Loucy (cell line): ENCODE data around the gene RNPEPL1.

Experiments
- H2AFZ ChIP-seq: fragments of 200-600 bp; sonication (generic); 2 replicates; pipeline ENCODE4 v1.6.0; 2016; ENCODE audit warnings: antibody characterized with exemption, mild to moderate bottlenecking, low read length, moderate library complexity
- H3F3A ChIP-seq: fragments of 200-600 bp; 2 replicates; pipeline ENCODE4 v1.6.0; 2016; ENCODE audit warnings: antibody characterized with exemption, low read depth, mild to moderate bottlenecking
- H3K27me3 ChIP-seq: fragments of 200-600 bp; sonication (generic); 2 replicates; pipeline ENCODE4 v1.6.1; 2014; ENCODE audit warnings: low read length, mild to moderate bottlenecking; ENCODE audit not compliant: insufficient read depth, poor library complexity, severe bottlenecking
- H3K36me3 ChIP-seq: fragments of 200-600 bp; sonication (generic); 2 replicates; pipeline ENCODE4 v1.6.1; 2016; ENCODE audit warnings: low read length; ENCODE audit not compliant: insufficient read depth
- H3K4me1 ChIP-seq: fragments of 200-600 bp; sonication (generic); 2 replicates; pipeline ENCODE4 v1.5.1; 2014; ENCODE audit warnings: low read length, mild to moderate bottlenecking; ENCODE audit not compliant: insufficient read depth, poor library complexity, severe bottlenecking
- H3K4me2 ChIP-seq: fragments of 200-600 bp; sonication (generic); 2 replicates; pipeline ENCODE4 v1.6.0; 2014; ENCODE audit warnings: antibody characterized with exemption, low read length, low read depth, mild to moderate bottlenecking; ENCODE audit not compliant: poor library complexity, severe bottlenecking
- H3K4me3 ChIP-seq: fragments of 200-600 bp; sonication (generic); 2 replicates; pipeline ENCODE4 v1.5.1; 2014; ENCODE audit warnings: low read length, mild to moderate bottlenecking, mixed read lengths; ENCODE audit not compliant: poor library complexity, severe bottlenecking
- H3K79me2 ChIP-seq: fragments of 200-600 bp; sonication (generic); 2 replicates; pipeline ENCODE4 v1.6.1; 2014; ENCODE audit warnings: low read length; ENCODE audit not compliant: insufficient read depth
- H3K9ac ChIP-seq: fragments of 200-600 bp; sonication (generic); 2 replicates; pipeline ENCODE4 v1.6.0; 2014; ENCODE audit warnings: mild to moderate bottlenecking, low read depth, low read length, moderate library complexity; ENCODE audit not compliant: poor library complexity, severe bottlenecking
- H3K9me2 ChIP-seq: fragments of 200-600 bp; sonication (generic); replicated peaks from 2 replicates; pipeline ENCODE4 v1.6.1; 2016; ENCODE audit warnings: low read depth, low read length, mixed read lengths
- H3K9me3 ChIP-seq: fragments of 200-600 bp; sonication (generic); 2 replicates; pipeline ENCODE4 v1.6.1; 2014; ENCODE audit warnings: mild to moderate bottlenecking, antibody characterized with exemption, low read length, low read depth; ENCODE audit not compliant: insufficient read depth
- H4K20me1 ChIP-seq: fragments of 200-600 bp; sonication (generic); 2 replicates; pipeline ENCODE4 v1.6.0; 2014; ENCODE audit warnings: antibody characterized with exemption, low read length, mild to moderate bottlenecking; ENCODE audit not compliant: insufficient read depth, poor library complexity, severe bottlenecking
- CTCF ChIP-seq: fragments of 200-600 bp; sonication (generic); conservative IDR thresholded peaks from 2 replicates; pipeline ENCODE4 v1.5.1; 2014; ENCODE audit warnings: mild to moderate bottlenecking, antibody characterized with exemption, low read length
- EZH2phosphoT487 ChIP-seq: fragments of 200-600 bp; IDR thresholded peaks from 2 replicates; pipeline ENCODE4 v1.6.1; 2018; ENCODE audit warnings: antibody characterized with exemption, mild to moderate bottlenecking, moderate library complexity, borderline replicate concordance

Gene RNPEPL1

GRCh38 chr2:240574386-240575100 is 6.3 kb downstream of the RNPEPL1 start:
- no peaks in the 10 kb centered on the region for H3K36me3 ChIP-seq
- H3K4me1 ChIP-seq: peaks cover 16% of the 10 kb centered on the region
- H3K9ac ChIP-seq: no peak overlapping the region
- peaks cover 35% of the 10 kb centered on the region for H3K79me2 ChIP-seq
- no peak overlapping the region for H2AFZ ChIP-seq
- H3K27me3 ChIP-seq: no peaks in the 10 kb centered on the region
- TF ChIP-seq EZH2phosphoT487: no peak
- TF ChIP-seq CTCF: no peak
- no peak overlapping the region for H3K4me2 ChIP-seq
- no peak overlapping the region for H3K4me3 ChIP-seq
- H3K9me3 ChIP-seq: no peaks in the 10 kb centered on the region
- peaks cover 27% of the 10 kb centered on the region for H4K20me1 ChIP-seq
- no peaks in the 10 kb centered on the region for H3F3A ChIP-seq
- no peaks in the 10 kb centered on the region for H3K9me2 ChIP-seq

GRCh38 chr2:240575101-240575965 is 7.0 kb downstream of the RNPEPL1 start:
- Histone ChIP-seq H3K9me3 (no peaks in the 10 kb centered on the region), H3K79me2 (peaks cover 27% of the 10 kb centered on the region), H3K4me3 (no peak overlapping the region), H3K4me1 (peaks cover 8% of the 10 kb centered on the region), H3K36me3 (no peaks in the 10 kb centered on the region), H3K9ac (no peak overlapping the region), H3F3A (no peaks in the 10 kb centered on the region), H4K20me1 (peaks cover 19% of the 10 kb centered on the region), H3K4me2 (no peak overlapping the region), H2AFZ (no peak overlapping the region), H3K9me2 (no peaks in the 10 kb centered on the region), H3K27me3 (no peaks in the 10 kb centered on the region)
- TF ChIP-seq CTCF (no peak), EZH2phosphoT487 (no peak)

- H3K9ac ChIP-seq: no peak overlapping the region
- H3F3A ChIP-seq: no peaks in the 10 kb centered on the region
- H3K36me3 ChIP-seq: no peaks in the 10 kb centered on the region
- TF ChIP-seq EZH2phosphoT487: no peak
- TF ChIP-seq CTCF: no peak
- H3K27me3 ChIP-seq: no peaks in the 10 kb centered on the region
- H3K79me2 ChIP-seq: peaks cover 20% of the 10 kb centered on the region; the same call in 1 of the 2 replicates
- peaks cover under 1% of the 10 kb centered on the region for H3K4me1 ChIP-seq
- no peak overlapping the region for H3K4me3 ChIP-seq
- H3K9me2 ChIP-seq: no peaks in the 10 kb centered on the region
- no peaks in the 10 kb centered on the region for H3K9me3 ChIP-seq
- H4K20me1 ChIP-seq: peaks cover 12% of the 10 kb centered on the region
- H2AFZ ChIP-seq: no peak overlapping the region
- H3K4me2 ChIP-seq: no peak overlapping the region
These were observed 7.8 kb downstream of the RNPEPL1 start for GRCh38 chr2:240576036-240576435.
